Spleen (tissue), 13 donors: ENCODE results near the gene KDM2A. TPM values are rescaled to one million over a fixed set of nuclear protein-coding genes. Genes with fewer than 3 reads are reported as not detected.
A peak's percentile ranks its signal among the peaks of the same experiment; 100 is the strongest.

Source experiments
- DNase-seq: peaks from one replicate; pipeline ENCODE4 v3.0.0-alpha.2; 2020
- H3K27ac ChIP-seq, 8 donors: fragments of 200-600 bp; sonication (generic) in 7 of 8; 1 replicate in 4 of 8; 2 replicates in 4 of 8; pipeline versions ENCODE4 v1.5.0 to v1.8.0; 2016 to 2021; ENCODE audit warnings: inconsistent platforms in 4 of 8, mild to moderate bottlenecking in 4 of 8, moderate library complexity in 1 of 8
- H3K27me3 ChIP-seq, 7 donors: fragments of 200-600 bp; sonication (generic) in 6 of 7; replicated peaks in 1 of 7; 1 replicate in 4 of 7; 2 replicates in 3 of 7; pipeline versions ENCODE4 v1.5.0 to v1.8.0; 2016 to 2021; ENCODE audit warnings: inconsistent platforms in 3 of 7, mild to moderate bottlenecking in 1 of 7
- H3K36me3 ChIP-seq, 6 donors: fragments of 200-600 bp; sonication (generic) in 5 of 6; 1 replicate in 4 of 6; 2 replicates in 2 of 6; pipeline versions ENCODE4 v1.5.0 to v1.8.0; 2016 to 2021; ENCODE audit warnings: inconsistent platforms in 2 of 6
- H3K4me1 ChIP-seq, 6 donors: fragments of 200-600 bp; sonication (generic) in 5 of 6; 1 replicate in 3 of 6; 2 replicates in 3 of 6; pipeline versions ENCODE4 v1.5.0 to v1.8.0; 2016 to 2021; ENCODE audit warnings: inconsistent platforms in 3 of 6
- H3K4me3 ChIP-seq, 8 donors: fragments of 200-600 bp; sonication (generic) in 7 of 8; 1 replicate in 4 of 8; 2 replicates in 4 of 8; pipeline versions ENCODE4 v1.5.0 to v1.8.0; 2016 to 2021; ENCODE audit warnings: inconsistent platforms in 4 of 8, mild to moderate bottlenecking in 4 of 8, moderate library complexity in 2 of 8
- H3K9me3 ChIP-seq, 8 donors: fragments of 200-600 bp; sonication (generic) in 7 of 8; 1 replicate in 4 of 8; 2 replicates in 4 of 8; pipeline versions ENCODE4 v1.5.0 to v1.8.0; 2016 to 2021; ENCODE audit warnings: inconsistent platforms in 4 of 8
- POLR2A ChIP-seq, 3 donors: fragments of 450-650 bp; IDR thresholded peaks; one replicate each; pipeline ENCODE4 v1.5.1; 2017; ENCODE audit warnings: antibody characterized with exemption in 3 of 3, mild to moderate bottlenecking in 1 of 3
- POLR2AphosphoS5 ChIP-seq, 3 donors: sonication (generic); formaldehyde crosslinking; IDR thresholded peaks; one replicate each; pipeline ENCODE4 v1.5.1; 2017; ENCODE audit warnings: antibody characterized with exemption in 3 of 3
- WGBS, 5 donors: extraction: QIAGEN DNeasy Blood & Tissue Kit in 3 of 5; methylation state at CpG; one replicate each; pipeline versions ENCODE4 v1.1.5 to v1.1.7; 2013 to 2018; 5-methylcytosine and 5-hydroxymethylcytosine counted together
- intact Hi-C: fragments of 100-400 bp; cut with DNase I; formaldehyde crosslinking; loops from one replicate; pipeline ENCODE4 v1.15.0; 2023; ENCODE audit warnings: low total_unique reads
- long read RNA-seq, 2 donors: transcript quantifications; one replicate each; lab custom pipeline, GENCODE V29; 2026
- polyA plus RNA-seq, 3 donors: library from polyadenylated mRNA; stranded (reverse); fragments of 200-250 nt; gene quantifications; one replicate each; pipeline ENCODE4 v1.2.1, GENCODE V29; 2013
- total RNA-seq, 7 donors: library from RNA; depleted of rRNA in 3 of 7; stranded (reverse); fragments of >200 nt in 3 of 7; fragmentation: NEBNext Ultra II Directional in 4 of 7; extraction: Animal tissue kit (Norgen Biotek cat#: 25700) in 4 of 7; gene quantifications; one replicate each; pipeline versions ENCODE4 v1.1.0 to v1.2.1, GENCODE V29; 2016 to 2021
- TF ChIP-seq, protein P1 (sequence below), 11 experiments: fragments of 200-600 bp in 7 of 11; fragments of 450-650 bp in 4 of 11; sonication (generic) in 4 of 11; IDR thresholded peaks in 8 of 11; conservative IDR thresholded peaks in 3 of 11; 1 replicate in 7 of 11; 2 replicates in 4 of 11; pipeline versions ENCODE4 v1.4.0 to v1.8.0; 2016 to 2021; ENCODE audit warnings: antibody characterized with exemption in 11 of 11, inconsistent platforms in 4 of 11, mild to moderate bottlenecking in 1 of 11
- donor health status: healthy with polysubstance abuse.
- donor health status: DM: no; HTN: no; CAD: no; lungs with moderate emphysema.
- donor health status: DM: no; HTN: no; CAD: no.
- donor health status: Bipolar disorder and iron deficiency.
- donor health status: healthy.
- donor health status: DM: no; HTN: no; CAD: no.
- donor health status: DM: yes; HTN: yes; CAD: no.

Gene KDM2A
- total RNA-seq (100 to 1,000 TPM in 6 of 7 donors, 10 to 100 TPM in 1; 96.0 to 149 (median 130) TPM), polyA plus RNA-seq (10 to 100 TPM; 18.5 to 36.2 (median 28.9) TPM)
- long read RNA-seq, donor 1, partial matches to known transcripts: 18 of 21 reads
- long read RNA-seq, donor 1, other reads (novel, unspliced or antisense): 0 of 21 reads
- long read RNA-seq, donor 2, partial matches to known transcripts: 7 of 8 reads
- long read RNA-seq, donor 2, other reads (novel, unspliced or antisense): 0 of 8 reads

DNA sequence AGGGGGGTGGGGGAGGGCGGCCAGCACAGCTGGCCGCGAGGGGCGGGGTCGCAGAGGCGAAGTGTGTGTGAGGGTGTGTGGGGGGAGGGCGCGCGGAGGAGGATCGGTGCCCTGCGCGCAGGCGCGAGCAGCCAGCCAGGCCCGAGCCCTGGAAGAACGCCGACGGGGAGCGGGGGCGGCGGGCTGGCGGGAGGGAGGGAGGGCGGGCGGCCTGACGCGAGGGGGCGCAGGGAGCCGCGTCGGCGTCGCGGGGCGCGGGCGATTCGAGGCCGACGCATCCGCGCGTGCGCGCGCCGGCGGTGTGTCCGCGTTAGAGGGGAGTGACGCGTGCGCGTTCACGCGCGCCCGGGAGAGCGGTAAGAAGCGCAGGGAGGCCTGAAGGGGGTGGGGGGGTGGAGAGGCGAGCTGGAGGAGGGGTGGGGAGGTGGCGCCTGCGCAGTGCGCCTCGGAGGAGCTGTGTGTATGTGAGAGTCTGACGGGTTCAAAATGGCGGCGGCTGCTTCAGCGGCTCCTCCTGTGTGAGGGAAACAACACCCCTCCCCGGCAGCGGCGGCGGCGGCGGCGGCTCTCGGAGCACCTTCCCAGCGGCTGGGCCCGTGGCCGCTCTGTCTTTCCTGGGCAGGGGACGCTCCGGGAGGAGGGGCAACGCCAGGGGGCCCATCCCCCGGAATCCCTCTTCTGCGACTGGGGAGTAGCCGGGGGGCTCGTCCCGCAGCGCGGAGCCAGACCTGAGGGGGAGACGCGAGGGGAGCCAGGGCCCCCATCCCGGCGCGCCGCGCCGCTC, at the start of gene KDM2A:
Gene KDM2A, plus strand, starts transcription at position 463 of the 784 bp plus-strand sequence. CDS start 2,054 bp downstream, outside the sequence.
- peak; percentile 100 for DNase-seq
- Histone ChIP-seq H3K27me3 (no peaks in the 10 kb centered on the region), H3K36me3 (peaks cover 0 to 21% (median 0%) of the 10 kb centered on the region in 6 donors), H3K9me3 (no peaks in the 10 kb centered on the region), H3K4me1 (peaks cover 15 to 70% (median 51%) of the 10 kb centered on the region in 6 donors), H3K4me3 (peak within 1 kb of the TSS; percentile 67 to 93 (median 75)), H3K27ac (peak within 1 kb of the TSS; percentile 92 to 99 (median 98))
- TF ChIP-seq, protein P1, sequence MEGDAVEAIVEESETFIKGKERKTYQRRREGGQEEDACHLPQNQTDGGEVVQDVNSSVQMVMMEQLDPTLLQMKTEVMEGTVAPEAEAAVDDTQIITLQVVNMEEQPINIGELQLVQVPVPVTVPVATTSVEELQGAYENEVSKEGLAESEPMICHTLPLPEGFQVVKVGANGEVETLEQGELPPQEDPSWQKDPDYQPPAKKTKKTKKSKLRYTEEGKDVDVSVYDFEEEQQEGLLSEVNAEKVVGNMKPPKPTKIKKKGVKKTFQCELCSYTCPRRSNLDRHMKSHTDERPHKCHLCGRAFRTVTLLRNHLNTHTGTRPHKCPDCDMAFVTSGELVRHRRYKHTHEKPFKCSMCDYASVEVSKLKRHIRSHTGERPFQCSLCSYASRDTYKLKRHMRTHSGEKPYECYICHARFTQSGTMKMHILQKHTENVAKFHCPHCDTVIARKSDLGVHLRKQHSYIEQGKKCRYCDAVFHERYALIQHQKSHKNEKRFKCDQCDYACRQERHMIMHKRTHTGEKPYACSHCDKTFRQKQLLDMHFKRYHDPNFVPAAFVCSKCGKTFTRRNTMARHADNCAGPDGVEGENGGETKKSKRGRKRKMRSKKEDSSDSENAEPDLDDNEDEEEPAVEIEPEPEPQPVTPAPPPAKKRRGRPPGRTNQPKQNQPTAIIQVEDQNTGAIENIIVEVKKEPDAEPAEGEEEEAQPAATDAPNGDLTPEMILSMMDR (IDR thresholded peaks at IDR 0.05 in 8 of 11, conservative IDR thresholded peaks at IDR 0.05 in 3 of 11): peak in 7 of 11 experiments; percentile 37 to 74 (median 70)
- no peak for TF ChIP-seq POLR2A (IDR thresholded peaks at IDR 0.05)
- TF ChIP-seq POLR2AphosphoS5 (IDR thresholded peaks at IDR 0.05): peak; percentile 69 to 84 (median 79)
- intact Hi-C loops: no loop called here
- WGBS, 5 donors: 0% methylated on average over 27 to 97 of the region's 97 CpGs

- intact Hi-C loops: no loop called here
- WGBS, 5 donors: 31 to 53% (median 36%) methylated on average over 38 to 53 of the region's 53 CpGs
- no peaks in the 10 kb centered on the region for H3K36me3 ChIP-seq
- DNase-seq: peak; percentile 91
- H3K9me3 ChIP-seq: no peaks in the 10 kb centered on the region
- peak overlapping the region in 6 of 8 donors; percentile 10 to 60 (median 34) for H3K4me3 ChIP-seq
- no peak for TF ChIP-seq POLR2A (IDR thresholded peaks at IDR 0.05)
- peak in 2 of 3 donors; percentile 40 to 47 for TF ChIP-seq POLR2AphosphoS5 (IDR thresholded peaks at IDR 0.05)
- TF ChIP-seq, protein P1 (IDR thresholded peaks at IDR 0.05 in 8 of 11, conservative IDR thresholded peaks at IDR 0.05 in 3 of 11): peak; percentile 54 to 91 (median 81)
- peaks cover 0 to 17% (median 0%) of the 10 kb centered on the region in 7 donors for H3K27me3 ChIP-seq
- H3K4me1 ChIP-seq: peaks cover 0 to 11% (median 9%) of the 10 kb centered on the region in 6 donors
- no peak overlapping the region for H3K27ac ChIP-seq
Observed at GRCh38 chr11:67071420-67072284, 47.4 kb upstream of the KDM2A start.

GRCh38 chr11:67072295-67072694, 46.8 kb upstream of the KDM2A start:
- Histone ChIP-seq H3K27me3 (peaks cover 0 to 21% (median 0%) of the 10 kb centered on the region in 7 donors), H3K27ac (no peak overlapping the region), H3K9me3 (no peaks in the 10 kb centered on the region), H3K4me3 (no peak overlapping the region), H3K36me3 (no peaks in the 10 kb centered on the region), H3K4me1 (peaks cover 0 to 11% (median 9%) of the 10 kb centered on the region in 6 donors)
- no peak for DNase-seq
- intact Hi-C loops: no loop called here
- 77 to 90% (median 83%) methylated on average over 11 of the region's 11 CpGs for WGBS, 5 donors
- TF ChIP-seq POLR2AphosphoS5 (IDR thresholded peaks at IDR 0.05): no peak
- no peak for TF ChIP-seq POLR2A (IDR thresholded peaks at IDR 0.05)
- TF ChIP-seq, protein P1 (IDR thresholded peaks at IDR 0.05 in 8 of 11, conservative IDR thresholded peaks at IDR 0.05 in 3 of 11): no peak
